ENCODE results near the gene LYRM2.

Gene LYRM2

DNA sequence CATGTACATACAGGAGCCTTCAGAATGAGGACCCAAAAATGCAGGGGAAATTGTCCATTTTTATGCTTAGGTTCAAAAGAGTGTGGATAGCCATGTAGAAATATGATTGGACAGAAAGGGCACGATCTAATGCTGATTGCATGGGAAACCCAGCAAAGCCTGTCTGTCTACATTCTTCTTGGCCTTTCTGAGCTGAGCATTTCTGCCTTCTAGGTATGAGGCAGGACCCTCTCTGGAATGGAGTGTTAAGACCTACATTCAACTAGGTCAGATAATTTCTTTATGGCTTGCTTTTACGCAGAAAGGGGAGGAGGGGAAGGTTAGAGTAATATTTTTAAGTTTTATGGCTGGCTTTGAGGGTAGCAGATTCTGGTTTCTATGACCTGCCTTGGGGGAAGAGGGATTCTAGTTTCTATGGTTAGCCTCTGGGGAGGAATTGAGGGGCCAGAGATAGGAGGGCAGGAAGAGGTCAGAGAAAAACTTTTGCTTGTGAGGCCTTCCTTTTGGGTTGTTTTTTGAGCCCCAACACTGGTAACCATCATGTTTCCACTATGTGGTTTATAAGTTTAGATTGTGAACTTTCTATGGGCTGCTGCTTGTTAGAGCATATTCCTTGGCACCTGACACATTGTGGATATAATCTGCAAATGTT is 63.5 kb downstream of the LYRM2 start:
- TF ChIP-seq, protein P1, sequence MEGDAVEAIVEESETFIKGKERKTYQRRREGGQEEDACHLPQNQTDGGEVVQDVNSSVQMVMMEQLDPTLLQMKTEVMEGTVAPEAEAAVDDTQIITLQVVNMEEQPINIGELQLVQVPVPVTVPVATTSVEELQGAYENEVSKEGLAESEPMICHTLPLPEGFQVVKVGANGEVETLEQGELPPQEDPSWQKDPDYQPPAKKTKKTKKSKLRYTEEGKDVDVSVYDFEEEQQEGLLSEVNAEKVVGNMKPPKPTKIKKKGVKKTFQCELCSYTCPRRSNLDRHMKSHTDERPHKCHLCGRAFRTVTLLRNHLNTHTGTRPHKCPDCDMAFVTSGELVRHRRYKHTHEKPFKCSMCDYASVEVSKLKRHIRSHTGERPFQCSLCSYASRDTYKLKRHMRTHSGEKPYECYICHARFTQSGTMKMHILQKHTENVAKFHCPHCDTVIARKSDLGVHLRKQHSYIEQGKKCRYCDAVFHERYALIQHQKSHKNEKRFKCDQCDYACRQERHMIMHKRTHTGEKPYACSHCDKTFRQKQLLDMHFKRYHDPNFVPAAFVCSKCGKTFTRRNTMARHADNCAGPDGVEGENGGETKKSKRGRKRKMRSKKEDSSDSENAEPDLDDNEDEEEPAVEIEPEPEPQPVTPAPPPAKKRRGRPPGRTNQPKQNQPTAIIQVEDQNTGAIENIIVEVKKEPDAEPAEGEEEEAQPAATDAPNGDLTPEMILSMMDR (conservative IDR thresholded peaks at IDR 0.05; ENCODE audit: low read length): no peak
- no peak overlapping the region for H3K4me3 ChIP-seq (ENCODE audit: low read length)
- DNase-seq (ENCODE audit: low read depth): no peak

GRCh38 chr6:89567630-89568390 is 70.7 kb downstream of the LYRM2 start:
- no peak for DNase-seq (ENCODE audit: low read depth)
- H3K4me3 ChIP-seq (ENCODE audit: low read length): no peak overlapping the region
- TF ChIP-seq, protein P1 (conservative IDR thresholded peaks at IDR 0.05; ENCODE audit: low read length): no peak

DNA sequence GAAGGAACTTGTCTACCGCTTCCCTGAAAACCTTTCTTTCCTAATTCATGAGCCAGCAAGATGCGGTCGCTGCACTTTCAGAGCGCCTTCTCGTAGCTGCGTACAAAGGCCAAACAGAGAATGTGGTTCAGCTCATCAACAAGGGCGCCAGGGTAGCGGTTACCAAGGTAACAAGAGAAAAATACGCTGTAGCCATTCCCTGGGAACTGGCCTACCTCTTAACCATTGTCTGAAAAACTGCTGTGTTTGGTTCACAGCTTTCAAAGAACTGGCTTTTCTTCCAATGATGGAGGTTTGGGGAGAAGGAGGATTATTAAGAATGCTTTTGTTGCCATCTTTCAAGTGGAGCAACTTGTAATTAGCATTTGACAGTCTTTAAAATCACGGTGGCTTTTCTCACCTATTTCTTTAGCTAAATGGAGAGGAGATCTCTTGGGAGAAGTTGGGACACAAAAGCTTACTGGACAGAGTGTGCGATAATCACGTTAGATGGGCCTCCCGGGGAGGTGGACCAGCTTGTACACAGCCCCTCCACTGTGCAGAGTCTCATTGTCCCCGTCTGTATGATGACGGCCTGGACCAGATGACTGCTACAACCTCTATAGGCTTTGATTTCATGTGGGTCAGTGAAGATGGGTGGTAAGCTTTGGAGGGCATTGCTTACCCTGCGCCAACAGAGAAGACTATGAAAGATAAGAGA is 71.5 kb downstream of the LYRM2 start:
- DNase-seq (ENCODE audit: low read depth): no peak
- TF ChIP-seq, protein P1 (conservative IDR thresholded peaks at IDR 0.05; ENCODE audit: low read length): no peak
- no peak overlapping the region for H3K4me3 ChIP-seq (ENCODE audit: low read length)

DNA sequence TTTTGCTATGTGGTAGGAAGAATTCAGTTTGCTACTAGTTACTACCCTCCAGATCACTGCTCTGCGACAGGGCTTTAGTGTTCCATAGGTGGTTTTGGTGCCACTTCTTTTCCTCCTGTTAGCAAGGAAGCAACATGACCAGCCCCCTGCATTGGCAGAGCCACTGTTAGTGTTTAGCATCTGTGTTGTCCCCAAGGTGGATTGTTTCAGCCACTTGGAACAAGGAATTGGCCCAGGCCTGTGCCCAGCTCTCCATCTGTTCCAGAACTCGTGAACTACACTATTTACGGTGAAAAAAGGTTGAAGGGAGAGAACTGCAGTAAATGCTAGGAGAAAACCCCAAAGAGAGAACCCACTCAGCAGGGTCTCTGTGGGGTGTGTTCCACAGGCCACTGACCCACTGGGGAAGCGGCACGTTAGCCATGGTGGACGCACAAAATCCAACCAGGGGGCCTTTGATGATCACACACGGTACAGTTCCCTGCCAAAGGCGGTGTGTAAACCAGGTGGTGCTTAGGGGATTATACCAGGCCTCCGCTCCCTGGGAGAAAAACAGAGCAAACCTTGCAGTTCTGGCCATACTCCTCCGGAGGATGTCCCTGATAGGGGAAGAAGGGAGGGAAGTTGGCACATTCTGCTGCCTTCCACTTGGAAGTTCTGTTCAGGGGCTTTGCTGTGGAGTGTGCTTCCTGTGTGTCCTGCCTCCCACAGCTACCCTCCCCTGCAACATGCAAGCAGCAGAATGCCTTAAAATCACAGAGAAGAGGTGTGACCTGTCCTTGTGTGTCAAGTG is 72.3 kb downstream of the LYRM2 start:
- TF ChIP-seq, protein P1 (conservative IDR thresholded peaks at IDR 0.05; ENCODE audit: low read length): no peak
- no peak for DNase-seq (ENCODE audit: low read depth)
- no peak overlapping the region for H3K4me3 ChIP-seq (ENCODE audit: low read length)

DNA sequence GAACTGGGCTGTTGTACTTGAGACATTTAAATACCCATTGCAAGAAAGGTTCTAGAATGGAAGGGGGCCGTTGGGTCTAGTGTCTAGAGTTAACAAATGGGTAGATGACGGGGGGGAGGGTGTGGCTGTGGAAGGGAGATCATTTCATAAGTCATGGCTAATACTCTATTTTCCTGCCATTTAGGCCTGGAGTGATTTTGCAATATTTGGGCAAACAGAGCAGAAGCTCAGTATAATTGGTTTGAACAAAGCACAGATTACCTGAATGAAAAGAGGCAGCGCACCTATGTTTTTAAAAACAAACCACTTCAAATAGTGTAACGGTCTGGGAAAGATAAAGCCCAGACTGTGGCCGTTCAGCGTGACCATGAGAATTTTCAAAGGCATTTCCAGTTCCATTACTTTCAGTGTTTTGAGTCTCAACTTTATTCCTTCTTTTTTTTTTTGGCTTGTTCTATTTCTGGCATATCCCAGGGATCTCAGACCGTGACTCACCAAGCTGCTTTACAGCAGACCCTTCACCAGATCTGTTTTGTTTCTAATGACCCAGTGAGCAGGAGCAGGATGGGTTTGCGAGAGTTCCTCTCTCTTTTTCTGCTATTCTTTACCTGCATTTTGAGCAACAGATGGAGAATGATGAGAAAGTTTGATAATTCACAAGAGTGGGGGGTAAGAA is 73.7 kb downstream of the LYRM2 start:
- H3K4me3 ChIP-seq (ENCODE audit: low read length): no peak overlapping the region
- TF ChIP-seq, protein P1 (conservative IDR thresholded peaks at IDR 0.05; ENCODE audit: low read length): no peak
- no peak for DNase-seq (ENCODE audit: low read depth)

- TF ChIP-seq, protein P1 (conservative IDR thresholded peaks at IDR 0.05; ENCODE audit: low read length): no peak
- DNase-seq (ENCODE audit: low read depth): no peak
- no peak overlapping the region for H3K4me3 ChIP-seq (ENCODE audit: low read length)
Measured at GRCh38 chr6:89563866-89564265, 74.7 kb downstream of the LYRM2 start.

Measured in AG10803 (cell line).